ENCODE data around the gene F10. TPM values are rescaled to one million over a fixed set of nuclear protein-coding genes. Genes with fewer than 3 reads are reported as not detected.

F10 gene
- total RNA-seq, 1 experiment from 2014 or later, result 0.10 TPM

GRCh38 chr13:113116871-113117271, 5.7 kb upstream of the F10 start:
- no peak for DNase-seq (ENCODE audit: low read depth)

GRCh38 chr13:113117335-113117872, 5.2 kb upstream of the F10 start:
- DNase-seq (ENCODE audit: low read depth), result no peak

- no peak for DNase-seq (ENCODE audit: low read depth)
Observed at GRCh38 chr13:113117911-113118260, 4.7 kb upstream of the F10 start.

- no peak for DNase-seq (ENCODE audit: low read depth)
Observed at GRCh38 chr13:113118261-113119021, 4.2 kb upstream of the F10 start.

- no peak for DNase-seq (ENCODE audit: low read depth)
Observed at GRCh38 chr13:113119166-113119821, 3.3 kb upstream of the F10 start.

GRCh38 chr13:113119822-113120189, 2.8 kb upstream of the F10 start:
- no peak for DNase-seq (ENCODE audit: low read depth)

GRCh38 chr13:113120300-113121182, 2.1 kb upstream of the F10 start:
- DNase-seq (ENCODE audit: low read depth), result no peak

- DNase-seq (ENCODE audit: low read depth), result no peak
Observed at GRCh38 chr13:113121183-113121927, 1.2 kb upstream of the F10 start.

- DNase-seq (ENCODE audit: low read depth), result no peak
Observed at GRCh38 chr13:113121928-113122471, 599 bp upstream of the F10 start.

GRCh38 chr13:113123226-113124201, 915 bp downstream of the F10 start:
- no peak for DNase-seq (ENCODE audit: low read depth)

GRCh38 chr13:113124211-113124970, 1.8 kb downstream of the F10 start:
- DNase-seq (ENCODE audit: low read depth), result no peak

GRCh38 chr13:113125506-113126264, 3.1 kb downstream of the F10 start:
- no peak for DNase-seq (ENCODE audit: low read depth)

- no peak for DNase-seq (ENCODE audit: low read depth)
Observed at GRCh38 chr13:113126265-113127150, 3.9 kb downstream of the F10 start.

- DNase-seq (ENCODE audit: low read depth), result no peak
Observed at GRCh38 chr13:113129480-113129879, 6.9 kb downstream of the F10 start.

GRCh38 chr13:113129921-113130750, 7.5 kb downstream of the F10 start:
- no peak for DNase-seq (ENCODE audit: low read depth)

- no peak for DNase-seq (ENCODE audit: low read depth)
Observed at GRCh38 chr13:113135281-113135760, 12.7 kb downstream of the F10 start.

All from M059J (cell line).